GM23338 (cell line): ENCODE data around the gene OCA2. TPM values are rescaled to one million over a fixed set of nuclear protein-coding genes. Genes with fewer than 3 reads are reported as not detected.

Experiments
- ATAC-seq: fragments of 200-7000 bp; cut with Tn5 transposase; 3 replicates; pipeline ENCODE4 v1.9.1; 2020
- DNase-seq: peaks from one replicate; pipeline ENCODE4 v3.0.0-alpha.2; 2015; ENCODE audit warnings: low spot score
- H2AFZ ChIP-seq: fragments of 200-600 bp; sonication (generic); 2 replicates; pipeline ENCODE4 v1.8.0; 2016; ENCODE audit warnings: antibody characterized with exemption, mild to moderate bottlenecking, moderate library complexity
- H3F3A ChIP-seq: fragments of 200-600 bp; sonication (generic); replicated peaks from 2 replicates; pipeline ENCODE4 v1.8.0; 2017; ENCODE audit warnings: antibody characterized with exemption, mixed run types, low read depth
- H3K27ac ChIP-seq: fragments of 200-600 bp; sonication (generic); 2 replicates; pipeline ENCODE4 v1.6.1; 2016; ENCODE audit warnings: low read depth
- H3K27me3 ChIP-seq: fragments of 200-600 bp; sonication (generic); 2 replicates; pipeline ENCODE4 v1.8.0; 2016; ENCODE audit warnings: mild to moderate bottlenecking, mixed run types, moderate library complexity; ENCODE audit not compliant: insufficient read depth
- H3K36me3 ChIP-seq: fragments of 200-600 bp; sonication (generic); 2 replicates; pipeline ENCODE4 v1.8.0; 2016; ENCODE audit warnings: mild to moderate bottlenecking; ENCODE audit not compliant: insufficient read depth
- H3K4me1 ChIP-seq: fragments of 200-600 bp; sonication (generic); 2 replicates; pipeline ENCODE4 v1.8.0; 2016; ENCODE audit warnings: mild to moderate bottlenecking, moderate library complexity; ENCODE audit not compliant: insufficient read depth
- H3K4me2 ChIP-seq: fragments of 200-600 bp; sonication (generic); 2 replicates; pipeline ENCODE4 v1.7.1; 2017; ENCODE audit warnings: mixed run types
- H3K4me3 ChIP-seq: fragments of 200-600 bp; sonication (generic); 2 replicates; pipeline ENCODE4 v1.6.1; 2016; ENCODE audit warnings: mixed run types
- H3K79me2 ChIP-seq: fragments of 200-600 bp; sonication (generic); replicated peaks from 2 replicates; pipeline ENCODE4 v1.8.0; 2017; ENCODE audit warnings: mild to moderate bottlenecking; ENCODE audit not compliant: insufficient read depth
- H3K9me2 ChIP-seq: fragments of 200-600 bp; sonication (generic); 2 replicates; pipeline ENCODE4 v1.8.0; 2017; ENCODE audit not compliant: insufficient read depth
- H4K20me1 ChIP-seq: fragments of 200-600 bp; sonication (generic); replicated peaks from 2 replicates; pipeline ENCODE4 v1.8.0; 2017; ENCODE audit warnings: mild to moderate bottlenecking; ENCODE audit not compliant: insufficient read depth
- H3K27ac Mint-ChIP-seq: 2 replicates; pipeline ENCODE4 v1.8.0; 2020; ENCODE audit warnings: inconsistent platforms, mild to moderate bottlenecking, moderate library complexity, mixed read lengths
- H3K27me3 Mint-ChIP-seq: 3 replicates; pipeline ENCODE4 v1.8.0; 2022; ENCODE audit warnings: low read depth, mild to moderate bottlenecking, moderate library complexity, mixed read lengths, inconsistent platforms; ENCODE audit not compliant: insufficient read depth, poor library complexity
- H3K36me3 Mint-ChIP-seq: 3 replicates; pipeline ENCODE4 v1.8.0; 2021; ENCODE audit warnings: low read depth, mild to moderate bottlenecking, inconsistent platforms, moderate library complexity, mixed read lengths
- H3K4me1 Mint-ChIP-seq: 3 replicates; pipeline ENCODE4 v1.8.0; 2020; ENCODE audit warnings: mild to moderate bottlenecking, inconsistent platforms, mixed read lengths
- H3K4me3 Mint-ChIP-seq: 3 replicates; pipeline ENCODE4 v1.8.0; 2021; ENCODE audit warnings: moderate library complexity, mild to moderate bottlenecking, inconsistent platforms, mixed read lengths
- H3K9me3 Mint-ChIP-seq: 3 replicates; pipeline ENCODE4 v1.8.0; 2020; ENCODE audit warnings: moderate library complexity, mild to moderate bottlenecking, inconsistent platforms, mixed read lengths
- CREB1 ChIP-seq: fragments of 250-450 bp; sonication (Bioruptor Pico); IDR thresholded peaks from 2 replicates; pipeline ENCODE4 v1.5.0; 2020; ENCODE audit warnings: low read depth, mild to moderate bottlenecking, moderate library complexity
- CTCF ChIP-seq, 2 experiments: fragments of 200-600 bp in 1 of 2; sonication (generic) in 1 of 2; conservative IDR thresholded peaks; 2 replicates each; pipeline versions ENCODE4 v1.5.1 to v1.6.1; 2016 to 2017; ENCODE audit warnings: antibody characterized with exemption in 2 of 2, low read depth in 2 of 2, mild to moderate bottlenecking in 2 of 2, moderate library complexity in 1 of 2
- ETS1 ChIP-seq: IDR thresholded peaks from 2 replicates; pipeline ENCODE4 v1.6.1; 2016; ENCODE audit warnings: antibody characterized with exemption
- EZH2 ChIP-seq: fragments of 200-600 bp; sonication (generic); IDR thresholded peaks from one replicate; pipeline ENCODE4 v1.8.0; 2017; ENCODE audit warnings: antibody characterized with exemption, mild to moderate bottlenecking, low read depth; ENCODE audit not compliant: unreplicated experiment
- EZH2phosphoT487 ChIP-seq: fragments of 200-600 bp; sonication (generic); IDR thresholded peaks from one replicate; pipeline ENCODE4 v1.8.1; 2018; ENCODE audit warnings: antibody characterized with exemption; ENCODE audit not compliant: unreplicated experiment
- JUNB ChIP-seq: IDR thresholded peaks from one replicate; pipeline ENCODE4 v1.6.1; 2016; ENCODE audit warnings: antibody characterized with exemption; ENCODE audit not compliant: unreplicated experiment
- NANOG ChIP-seq: IDR thresholded peaks from 2 replicates; pipeline ENCODE4 v1.6.1; 2016; ENCODE audit warnings: antibody characterized with exemption, borderline replicate concordance
- POLR2AphosphoS5 ChIP-seq: IDR thresholded peaks from 2 replicates; pipeline ENCODE4 v1.6.1; 2016; ENCODE audit warnings: antibody characterized with exemption, low read depth
- REST ChIP-seq: IDR thresholded peaks from one replicate; pipeline ENCODE4 v1.6.1; 2018; ENCODE audit warnings: antibody characterized with exemption; ENCODE audit not compliant: unreplicated experiment
- STAT1 ChIP-seq: IDR thresholded peaks from one replicate; pipeline ENCODE4 v1.6.1; 2016; ENCODE audit warnings: antibody characterized with exemption; ENCODE audit not compliant: unreplicated experiment
- ZNF114 ChIP-seq: fragments of 250-450 bp; sonication (Bioruptor Pico); IDR thresholded peaks from 2 replicates; pipeline ENCODE4 v1.5.0; 2020; ENCODE audit warnings: mild to moderate bottlenecking, moderate library complexity
- ZNF331 ChIP-seq: fragments of 250-450 bp; sonication (Bioruptor Pico); IDR thresholded peaks from 2 replicates; pipeline ENCODE4 v1.5.0; 2020; ENCODE audit warnings: low read depth, mild to moderate bottlenecking, moderate library complexity
- ZNF462 ChIP-seq: fragments of 250-450 bp; sonication (Bioruptor Pico); IDR thresholded peaks from 2 replicates; pipeline ENCODE4 v1.5.0; 2020; ENCODE audit warnings: mild to moderate bottlenecking, moderate library complexity
- polyA plus RNA-seq: library from polyadenylated mRNA; unstranded; fragments of >200 nt; fragmentation: Nextera tagmentation; extraction: Ambion mirVana; gene quantifications from 2 replicates; pipeline ENCODE4 v1.2.1, GENCODE V29; 2016
- total RNA-seq: library from RNA; depleted of rRNA; stranded (reverse); fragments of >200 nt; shearing (Covaris generic); gene quantifications from 2 replicates; pipeline ENCODE4 v1.2.3, GENCODE V29; 2014

The OCA2 gene
- total and polyA plus RNA-seq, 2 experiments from 2014 or later: 0.40 to 0.69 TPM

- Histone ChIP-seq H3K9me2 (no peaks in the 10 kb centered on the region), H4K20me1 (no peaks in the 10 kb centered on the region), H3F3A (no peaks in the 10 kb centered on the region), H2AFZ (no peak overlapping the region), H3K79me2 (no peaks in the 10 kb centered on the region), H3K4me2 (no peak overlapping the region), H3K27me3 (no peaks in the 10 kb centered on the region), H3K36me3 (no peaks in the 10 kb centered on the region; the same call in 1 of the 2 replicates), H3K4me1 (peaks cover 13% of the 10 kb centered on the region), H3K27ac (no peak overlapping the region), H3K4me3 (no peak overlapping the region)
- TF ChIP-seq NANOG (no peak), JUNB (no peak), REST (no peak), EZH2 (no peak), ZNF462 (no peak), ZNF331 (CRISPR knock-in tag) (no peak), CTCF (conservative IDR thresholded peaks at IDR 0.05; ENCODE audit: low read depth in 2 of 2) (no peak), ZNF114 (CRISPR knock-in tag) (no peak), POLR2AphosphoS5 (no peak), EZH2phosphoT487 (no peak), STAT1 (no peak), CREB1 (CRISPR knock-in tag) (no peak), ETS1 (no peak)
- Mint-ChIP-seq H3K27ac (no peak overlapping the region), H3K27me3 (peaks cover 7% of the 10 kb centered on the region), H3K36me3 (peaks cover 12% of the 10 kb centered on the region), H3K4me3 (no peak overlapping the region), H3K4me1 (peaks cover 19% of the 10 kb centered on the region), H3K9me3 (peaks cover 24% of the 10 kb centered on the region)
- ATAC-seq (no peak), DNase-seq (no peak)
Measured at GRCh38 chr15:27935328-27935727, 163.8 kb downstream of the OCA2 start.
